GM12874 (cell line): Measurements from ENCODE around the gene CEP72.

Source experiments
- TF ChIP-seq, protein P1 (sequence below): IDR thresholded peaks from 2 replicates; pipeline ENCODE4 v1.5.1; 2011; ENCODE audit warnings: low read depth, mild to moderate bottlenecking, control low read depth, low read length, moderate library complexity; ENCODE audit not compliant: insufficient read depth

CEP72 gene

GRCh38 chr5:612498-613424 is 621 bp downstream of the CEP72 start:
- TF ChIP-seq, protein P1, sequence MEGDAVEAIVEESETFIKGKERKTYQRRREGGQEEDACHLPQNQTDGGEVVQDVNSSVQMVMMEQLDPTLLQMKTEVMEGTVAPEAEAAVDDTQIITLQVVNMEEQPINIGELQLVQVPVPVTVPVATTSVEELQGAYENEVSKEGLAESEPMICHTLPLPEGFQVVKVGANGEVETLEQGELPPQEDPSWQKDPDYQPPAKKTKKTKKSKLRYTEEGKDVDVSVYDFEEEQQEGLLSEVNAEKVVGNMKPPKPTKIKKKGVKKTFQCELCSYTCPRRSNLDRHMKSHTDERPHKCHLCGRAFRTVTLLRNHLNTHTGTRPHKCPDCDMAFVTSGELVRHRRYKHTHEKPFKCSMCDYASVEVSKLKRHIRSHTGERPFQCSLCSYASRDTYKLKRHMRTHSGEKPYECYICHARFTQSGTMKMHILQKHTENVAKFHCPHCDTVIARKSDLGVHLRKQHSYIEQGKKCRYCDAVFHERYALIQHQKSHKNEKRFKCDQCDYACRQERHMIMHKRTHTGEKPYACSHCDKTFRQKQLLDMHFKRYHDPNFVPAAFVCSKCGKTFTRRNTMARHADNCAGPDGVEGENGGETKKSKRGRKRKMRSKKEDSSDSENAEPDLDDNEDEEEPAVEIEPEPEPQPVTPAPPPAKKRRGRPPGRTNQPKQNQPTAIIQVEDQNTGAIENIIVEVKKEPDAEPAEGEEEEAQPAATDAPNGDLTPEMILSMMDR, result no peak

- TF ChIP-seq, protein P1, result 0 out of 2 replicates have a peak, but pooled peaks have one; percentile 2
Measured at GRCh38 chr5:616484-617039, 4.4 kb downstream of the CEP72 start.

- TF ChIP-seq, protein P1, result no peak
Measured at GRCh38 chr5:617896-618295, 5.8 kb downstream of the CEP72 start.

DNA sequence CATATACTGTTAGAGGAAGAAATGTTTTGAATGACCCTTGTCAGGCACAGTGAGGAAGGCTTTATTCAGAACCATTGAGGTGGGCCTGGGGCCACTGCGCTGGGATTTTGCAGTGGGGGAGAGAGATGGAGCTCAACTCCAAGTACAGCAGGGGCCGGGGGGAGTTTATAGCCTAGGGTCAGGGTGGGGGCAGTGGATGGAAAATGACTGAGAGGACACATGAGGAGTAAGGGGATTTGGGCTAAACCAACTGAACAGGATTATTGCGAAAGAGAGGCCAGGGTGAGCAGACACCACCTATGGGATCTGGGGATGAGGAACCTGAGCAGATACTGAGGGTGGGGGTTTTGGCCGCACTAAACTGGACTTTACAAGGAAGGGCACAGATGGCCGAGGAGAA is 6.3 kb downstream of the CEP72 start:
- TF ChIP-seq, protein P1, result no peak

GRCh38 chr5:619444-619843 is 7.3 kb downstream of the CEP72 start:
- TF ChIP-seq, protein P1, result no peak

DNA sequence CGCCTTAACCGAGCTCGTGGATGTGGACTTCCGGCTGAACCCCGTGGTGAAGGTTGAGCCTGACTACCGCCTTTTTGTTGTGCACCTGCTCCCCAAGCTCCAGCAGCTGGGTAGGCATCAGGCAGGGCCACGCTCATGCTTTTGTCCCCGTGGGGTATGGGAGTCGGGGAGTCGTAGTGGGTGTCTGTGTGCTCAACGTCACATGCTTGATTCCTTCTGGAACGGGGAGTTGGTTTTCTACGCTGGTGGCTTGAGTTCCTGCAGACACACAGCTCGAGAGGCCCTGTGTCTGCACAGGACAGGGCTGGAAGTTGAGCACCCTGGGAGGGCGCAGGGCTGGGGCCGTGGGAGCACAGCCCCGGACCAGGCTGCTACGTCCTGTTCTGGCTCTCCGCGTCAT is 8.0 kb downstream of the CEP72 start:
- TF ChIP-seq, protein P1, result no peak

DNA sequence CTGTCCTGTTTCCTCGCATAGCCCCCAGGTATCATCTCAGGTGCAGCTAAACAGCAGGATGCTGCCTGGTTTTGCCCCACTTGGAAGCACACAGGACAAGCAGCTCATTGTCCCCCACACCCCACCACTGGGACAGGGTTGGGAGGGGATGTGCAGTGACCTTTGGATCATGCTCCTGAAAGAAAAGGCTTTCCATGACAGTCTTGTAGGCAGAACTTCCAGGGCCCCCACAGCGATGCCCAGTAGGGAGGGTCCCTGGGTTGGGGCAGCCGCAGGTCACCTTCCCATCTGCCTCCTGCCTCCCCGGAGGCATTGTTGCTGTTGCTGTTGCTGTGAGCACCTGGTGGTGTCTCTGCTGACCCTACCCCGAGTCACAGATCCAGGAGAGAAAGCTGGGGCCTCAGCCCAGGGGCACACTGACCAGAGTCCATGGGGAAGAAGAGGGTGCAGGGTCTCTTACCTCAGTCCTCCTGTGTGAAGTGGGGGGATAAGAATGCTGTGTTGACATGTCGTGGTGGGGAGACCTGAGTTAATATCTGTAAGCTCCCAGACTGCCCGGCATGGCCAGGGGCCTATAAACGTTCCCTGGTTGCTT is 8.5 kb downstream of the CEP72 start:
- TF ChIP-seq, protein P1, result no peak
